ENCODE measurements around the gene PATZ1.

GRCh38 chr22:31349960-31350359 is 3.8 kb upstream of the PATZ1 start:
- TF ChIP-seq POLR2A (IDR thresholded peaks at IDR 0.05; ENCODE audit: extremely low read depth, insufficient read length) (no peak), CTCF (IDR thresholded peaks at IDR 0.05; ENCODE audit: low read depth, low read length) (no peak)
